HepG2 (cell line): ENCODE data around the gene TAF6. TPM values are rescaled to one million over a fixed set of nuclear protein-coding genes. Genes with fewer than 3 reads are reported as not detected.

Experiments
- BCL6 ChIP-seq: IDR thresholded peaks from 2 replicates; pipeline ENCODE4 v1.6.1; 2016; ENCODE audit warnings: missing genetic modification reagents, missing compliant biosample characterization
- EP300 ChIP-seq, 3 experiments: sonication (generic) in 1 of 3; formaldehyde crosslinking in 1 of 3; IDR thresholded peaks; 2 replicates each; pipeline versions ENCODE4 v1.5.1 to v1.6.1; 2011 to 2020; ENCODE audit warnings: low read depth in 2 of 3, low read length in 2 of 3, borderline replicate concordance in 1 of 3, improper control_type of control experiment in 1 of 3, mild to moderate bottlenecking in 1 of 3, missing genetic modification reagents in 1 of 3, moderate library complexity in 1 of 3
- GABPA ChIP-seq, 2 experiments: IDR thresholded peaks; 2 replicates each; pipeline ENCODE4 v1.6.1; 2011 to 2016; ENCODE audit warnings: low read depth in 2 of 2, low read length in 1 of 2, missing biosample characterization in 1 of 2, missing genetic modification characterization in 1 of 2
- HNF1A ChIP-seq, 2 experiments: sonication (generic) in 1 of 2; formaldehyde crosslinking in 1 of 2; IDR thresholded peaks; 2 replicates each; pipeline versions ENCODE4 v1.4.0 to v1.6.1; 2016 to 2020; ENCODE audit warnings: borderline replicate concordance in 1 of 2, low read depth in 1 of 2, mild to moderate bottlenecking in 1 of 2, missing genetic modification reagents in 1 of 2
- HNF1B ChIP-seq: sonication (generic); formaldehyde crosslinking; IDR thresholded peaks from 2 replicates; pipeline ENCODE4 v1.5.1; 2020; ENCODE audit warnings: mild to moderate bottlenecking, moderate library complexity, missing genetic modification reagents
- MLX ChIP-seq: IDR thresholded peaks from 2 replicates; pipeline ENCODE4 v1.6.1; 2016
- MXI1 ChIP-seq: IDR thresholded peaks from 3 replicates; pipeline ENCODE4 v1.6.1; 2012; ENCODE audit warnings: low read depth, low read length, inconsistent platforms, borderline replicate concordance
- NAIF1 ChIP-seq: sonication (generic); formaldehyde crosslinking; IDR thresholded peaks from 2 replicates; pipeline ENCODE4 v1.5.0; 2020; ENCODE audit warnings: mild to moderate bottlenecking, missing genetic modification reagents, borderline replicate concordance
- NPAS2 ChIP-seq: sonication (generic); formaldehyde crosslinking; IDR thresholded peaks from 2 replicates; pipeline ENCODE4 v1.8.0; 2022; ENCODE audit warnings: mild to moderate bottlenecking, missing genetic modification reagents, borderline replicate concordance
- NR1H2 ChIP-seq: sonication (generic); formaldehyde crosslinking; IDR thresholded peaks from 2 replicates; pipeline ENCODE4 v1.8.1; 2022; ENCODE audit warnings: low read depth, missing genetic modification reagents, borderline replicate concordance
- RBFOX2 ChIP-seq: fragments of 200-400 bp; formaldehyde crosslinking; IDR thresholded peaks from 2 replicates; pipeline ENCODE4 v1.6.1; 2017; ENCODE audit warnings: low read depth, mild to moderate bottlenecking, low read length
- RCOR2 ChIP-seq: IDR thresholded peaks from 2 replicates; pipeline ENCODE4 v1.6.1; 2016; ENCODE audit warnings: missing biosample characterization, missing genetic modification reagents
- SALL2 ChIP-seq: sonication (generic); formaldehyde crosslinking; IDR thresholded peaks from 2 replicates; pipeline ENCODE4 v1.8.1; 2023; ENCODE audit warnings: mild to moderate bottlenecking, missing genetic modification reagents, inconsistent platforms
- ZFX ChIP-seq: sonication (generic); formaldehyde crosslinking; IDR thresholded peaks from 2 replicates; pipeline ENCODE4 v1.4.0; 2020; ENCODE audit warnings: mild to moderate bottlenecking, low read depth, missing genetic modification reagents, moderate library complexity
- ZNF17 ChIP-seq: sonication (generic); formaldehyde crosslinking; IDR thresholded peaks from 2 replicates; pipeline ENCODE4 v1.5.0; 2020; ENCODE audit warnings: mild to moderate bottlenecking, missing genetic modification reagents
- ZNF230 ChIP-seq: sonication (generic); formaldehyde crosslinking; IDR thresholded peaks from 2 replicates; pipeline ENCODE4 v1.4.0; 2020; ENCODE audit warnings: mild to moderate bottlenecking, missing genetic modification reagents
- ZNF253 ChIP-seq: sonication (generic); formaldehyde crosslinking; IDR thresholded peaks from 2 replicates; pipeline ENCODE4 v1.8.0; 2022; ENCODE audit warnings: mild to moderate bottlenecking, missing genetic modification reagents, borderline replicate concordance
- ZNF256 ChIP-seq: sonication (generic); formaldehyde crosslinking; conservative IDR thresholded peaks from 2 replicates; pipeline ENCODE4 v1.4.0; 2020; ENCODE audit warnings: missing genetic modification reagents
- ZNF264 ChIP-seq: sonication (generic); formaldehyde crosslinking; IDR thresholded peaks from 2 replicates; pipeline ENCODE4 v1.4.0; 2020; ENCODE audit warnings: missing genetic modification reagents
- ZNF44 ChIP-seq: sonication (generic); formaldehyde crosslinking; IDR thresholded peaks from 2 replicates; pipeline ENCODE4 v1.5.1; 2020; ENCODE audit warnings: mild to moderate bottlenecking, missing genetic modification reagents
- ZNF557 ChIP-seq: sonication (generic); formaldehyde crosslinking; IDR thresholded peaks from 2 replicates; pipeline ENCODE4 v1.4.0; 2020; ENCODE audit warnings: missing genetic modification reagents
- ZNF788 ChIP-seq: sonication (generic); formaldehyde crosslinking; IDR thresholded peaks from 2 replicates; pipeline ENCODE4 v1.5.0; 2020; ENCODE audit warnings: mild to moderate bottlenecking, missing genetic modification reagents, borderline replicate concordance
- ZSCAN20 ChIP-seq: sonication (generic); formaldehyde crosslinking; IDR thresholded peaks from 2 replicates; pipeline ENCODE4 v1.4.0; 2020; ENCODE audit warnings: missing genetic modification reagents, mild to moderate bottlenecking, borderline replicate concordance
- polyA plus RNA-seq, 8 experiments: library from polyadenylated mRNA; depleted of rRNA in 3 of 8; stranded (reverse) in 7 of 8; unstranded in 1 of 8; fragments of >200 nt; fragmentation: Illumina TruSeq in 4 of 8; extraction: Trizol in 4 of 8; gene quantifications; 2 replicates each; pipeline versions ENCODE4 v1.2.1 to v1.2.3, GENCODE V29; 2011 to 2016; ENCODE audit warnings: low read depth in 4 of 8, missing spikeins in 1 of 8, mixed read lengths in 1 of 8; ENCODE audit not compliant: insufficient read depth in 1 of 8
- total RNA-seq, 5 experiments: library from RNA; depleted of rRNA; stranded (reverse); fragments of >200 nt; fragmentation: Illumina TruSeq; extraction: Trizol; gene quantifications; 2 replicates each; pipeline ENCODE4 v1.2.3, GENCODE V29; 2016; ENCODE audit warnings: low read depth in 1 of 5

Gene TAF6
- total and polyA plus RNA-seq, 2 of the 13 experiments (the other 11 are each of a cell fraction or from before 2014, with no cell fraction given), result 12.9 to 18.8 TPM

- TF ChIP-seq HNF1A (IDR thresholded peaks at IDR 0.05; ENCODE audit: low read depth), result no peak
- TF ChIP-seq HNF1A (CRISPR knock-in tag; IDR thresholded peaks at IDR 0.05; ENCODE audit: borderline replicate concordance), result no peak
- peak; percentile 45; the same call in 1 of the 2 replicates for TF ChIP-seq ZNF17
- TF ChIP-seq NAIF1 (CRISPR knock-in tag), result no peak
- TF ChIP-seq HNF1B (CRISPR knock-in tag), result no peak
- no peak for TF ChIP-seq ZFX (CRISPR knock-in tag)
- TF ChIP-seq RBFOX2, result no peak
- TF ChIP-seq GABPA (IDR thresholded peaks at IDR 0.05; ENCODE audit: low read depth, low read length), result no peak
- peak; percentile 68 for TF ChIP-seq GABPA (CRISPR knock-in tag; IDR thresholded peaks at IDR 0.05; ENCODE audit: low read depth)
- no peak for TF ChIP-seq EP300 (IDR thresholded peaks at IDR 0.05; ENCODE audit: low read depth in 2 of 2, low read length in 2 of 2)
- TF ChIP-seq EP300 (CRISPR knock-in tag; IDR thresholded peaks at IDR 0.05; ENCODE audit: borderline replicate concordance), result no peak
- TF ChIP-seq SALL2 (CRISPR knock-in tag), result no peak
- TF ChIP-seq ZNF264, result no peak
- TF ChIP-seq ZNF230 (CRISPR knock-in tag), result 0 out of 2 replicates have a peak, but pooled peaks have one; percentile 25
- TF ChIP-seq ZNF44 (CRISPR knock-in tag), result no peak
- no peak; the same call in 1 of the 2 replicates for TF ChIP-seq ZSCAN20
- no peak for TF ChIP-seq NPAS2 (CRISPR knock-in tag)
- TF ChIP-seq ZNF256 (CRISPR knock-in tag), result no peak; the same call in 1 of the 2 replicates
- peak; percentile 60 for TF ChIP-seq BCL6
- TF ChIP-seq MLX (CRISPR knock-in tag), result no peak; the same call in 1 of the 2 replicates
- no peak for TF ChIP-seq ZNF253 (CRISPR knock-in tag)
- 0 out of 2 replicates have a peak, but pooled peaks have one; percentile 2 for TF ChIP-seq ZNF557 (CRISPR knock-in tag)
- no peak for TF ChIP-seq ZNF788 (CRISPR knock-in tag)
- TF ChIP-seq RCOR2, result no peak
- no peak for TF ChIP-seq NR1H2
- TF ChIP-seq MXI1, result peak; percentile 7; the same call in 1 of the 3 replicates
Measured at GRCh38 chr7:100080907-100081534, 38.1 kb downstream of the TAF6 start (continued).
